GM18508 (cell line): Measurements from ENCODE around the gene TLNRD1.

ENCODE experiments used
- ATAC-seq: cut with Tn5 transposase; IDR thresholded peaks from one replicate; pipeline ENCODE4 v1.9.1; 2021; ENCODE audit warnings: moderate number of reproducible peaks; ENCODE audit not compliant: insufficient read depth, unreplicated experiment

The TLNRD1 gene

DNA sequence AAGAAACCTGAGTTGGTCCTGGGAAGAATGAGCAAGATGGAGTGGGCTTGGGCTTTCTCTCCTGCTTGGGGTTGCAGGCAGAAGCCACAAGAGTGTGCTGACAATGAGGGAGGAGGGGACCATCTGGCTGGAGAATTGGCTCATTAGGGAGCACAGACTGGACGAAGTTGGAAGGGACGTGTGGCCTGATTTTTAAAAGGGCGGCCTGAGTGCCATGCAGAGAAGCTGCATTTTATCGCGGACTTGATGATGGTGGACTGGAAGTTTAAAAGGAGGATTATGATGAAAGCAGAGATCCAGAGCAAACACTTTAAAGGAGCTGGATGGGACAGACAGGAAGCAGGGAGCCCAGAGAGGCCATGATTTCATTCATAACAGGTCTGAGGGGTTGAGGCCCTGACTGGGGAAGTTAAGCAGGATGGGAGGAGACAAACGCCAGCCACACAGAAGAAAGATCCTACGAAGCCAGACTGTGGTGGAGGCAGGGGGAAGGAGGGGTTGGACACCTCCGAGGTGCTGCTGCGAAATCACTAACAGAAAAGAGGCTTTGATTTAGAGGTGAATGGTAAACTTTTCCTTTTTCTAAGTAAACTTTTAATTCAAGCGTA, 23.6 kb downstream of the TLNRD1 start:
- ATAC-seq: no peak

DNA sequence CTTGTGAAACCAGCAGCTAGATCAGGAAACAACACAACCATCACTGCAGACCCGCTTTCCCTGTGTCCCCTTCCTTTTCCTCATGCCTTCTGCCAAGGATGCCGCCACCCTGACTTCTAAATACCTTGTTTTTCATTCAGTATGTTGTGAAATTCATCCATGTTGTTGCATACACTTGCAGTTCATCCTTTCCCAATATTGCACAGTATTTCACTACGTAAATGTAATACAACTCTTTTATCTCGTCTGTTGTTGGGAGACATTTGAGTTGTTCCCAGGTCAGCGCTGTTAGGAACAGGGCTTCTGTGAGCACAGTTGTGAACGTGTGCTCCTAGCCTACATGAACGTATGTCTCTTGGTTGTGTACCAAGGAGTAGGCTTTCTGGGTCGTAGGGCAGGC, 24.2 kb downstream of the TLNRD1 start:
- no peak for ATAC-seq

DNA sequence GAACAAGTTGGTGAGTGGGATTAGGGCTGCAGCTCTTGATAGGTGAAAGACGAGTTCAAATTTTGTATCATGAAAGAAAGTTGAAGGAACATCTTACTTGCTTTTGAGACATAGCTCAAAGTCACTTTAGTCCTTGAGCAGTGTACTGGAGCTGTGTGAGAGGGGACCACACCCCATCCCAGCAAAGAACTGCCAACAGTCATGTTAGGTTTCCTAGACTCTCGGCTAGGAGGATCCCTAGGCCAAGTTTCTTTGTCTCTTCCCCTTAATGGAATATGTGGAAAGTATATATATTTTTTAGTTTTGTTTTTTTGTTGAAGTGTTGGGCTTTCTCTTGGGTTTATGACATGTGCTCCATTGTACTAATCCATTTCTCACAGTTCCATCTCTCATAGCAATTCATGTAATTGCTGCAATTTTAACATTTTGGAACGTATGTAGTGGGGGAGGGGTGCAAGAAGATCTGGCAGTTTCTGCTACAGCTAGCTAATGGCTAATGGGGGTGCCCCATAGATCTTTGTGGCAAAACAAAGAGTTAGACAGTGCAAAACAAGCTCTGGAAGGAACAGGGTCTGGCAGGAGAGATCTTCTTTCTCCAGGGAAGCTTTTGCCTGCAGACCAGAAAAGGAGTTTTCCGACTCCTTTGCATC, 25.1 kb downstream of the TLNRD1 start:
- ATAC-seq: no peak

DNA sequence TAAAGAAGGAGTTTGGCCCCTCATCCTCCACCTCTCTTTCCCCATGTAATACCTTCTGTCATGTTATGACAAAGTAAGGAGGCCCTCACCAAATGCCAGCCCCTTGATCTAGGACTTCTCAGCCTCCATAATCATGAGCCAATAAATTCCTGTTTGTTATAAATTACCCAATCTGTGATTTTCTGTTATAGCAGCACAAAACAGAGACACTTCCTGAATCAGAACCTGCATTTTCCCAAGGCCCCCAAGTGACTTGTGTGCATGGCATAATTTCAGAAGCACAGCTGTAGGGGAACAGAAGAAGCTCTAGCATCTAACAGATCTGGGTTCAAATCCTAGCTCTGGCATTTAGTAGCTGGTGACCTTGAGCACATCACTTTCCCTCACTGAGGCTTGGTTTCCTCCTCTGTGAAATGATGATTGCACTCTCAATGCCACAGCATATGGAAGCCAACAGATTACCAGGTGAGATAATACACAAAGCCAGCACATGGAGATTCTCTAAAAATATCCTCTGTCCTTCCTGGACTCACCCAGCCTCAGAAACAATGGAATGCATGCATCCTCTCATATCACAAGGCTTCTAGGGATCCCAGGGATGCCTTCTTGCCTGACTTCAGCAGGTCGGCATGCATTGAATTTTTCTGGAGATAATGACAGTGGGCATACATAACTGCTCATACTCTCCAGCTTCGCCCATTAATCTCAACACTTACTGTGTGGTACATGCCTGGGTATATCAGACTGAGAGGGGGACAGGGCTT, 26.3 kb downstream of the TLNRD1 start:
- ATAC-seq: no peak

DNA sequence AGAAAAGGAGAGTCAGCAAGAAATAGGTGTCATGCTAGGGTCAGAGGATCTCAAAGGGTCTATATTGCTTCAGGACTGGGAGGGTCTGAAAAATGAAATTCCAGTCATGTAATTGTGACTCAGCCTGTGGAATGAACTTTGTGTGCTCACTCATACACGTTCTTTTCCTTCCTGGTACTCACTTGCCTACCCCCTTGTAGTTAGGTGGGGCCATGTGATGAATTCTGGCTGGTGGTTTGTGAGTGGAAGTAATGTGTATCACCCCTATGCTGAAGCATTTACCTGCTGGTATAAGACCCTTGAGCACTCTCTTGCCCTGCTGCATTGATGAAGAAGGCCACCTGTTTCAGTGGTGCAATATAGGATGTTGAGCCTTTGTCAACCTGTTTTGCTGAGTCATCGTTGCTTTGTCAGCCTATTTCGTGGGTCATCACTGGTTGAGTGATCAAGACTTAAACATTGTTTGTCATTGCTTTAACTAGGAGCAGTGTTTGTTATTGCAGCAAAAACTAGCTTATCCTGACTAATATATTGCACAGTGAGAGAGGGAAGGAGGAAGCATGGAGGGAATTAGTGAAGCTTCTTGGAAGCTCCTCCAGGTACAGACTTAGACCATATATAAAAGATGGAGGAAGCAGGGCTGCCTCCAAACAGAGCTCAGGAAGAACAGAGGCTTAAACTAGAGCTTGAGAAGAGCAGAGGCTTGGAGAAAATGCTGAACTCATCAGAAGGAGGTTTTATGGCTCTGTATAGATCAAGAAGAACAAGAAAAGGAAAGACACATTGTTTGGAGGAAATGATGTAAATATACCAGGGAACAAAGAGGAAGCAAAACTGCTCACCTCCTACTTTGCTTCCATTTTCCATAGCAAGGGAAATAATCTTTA, 28.9 kb downstream of the TLNRD1 start:
- no peak for ATAC-seq

DNA sequence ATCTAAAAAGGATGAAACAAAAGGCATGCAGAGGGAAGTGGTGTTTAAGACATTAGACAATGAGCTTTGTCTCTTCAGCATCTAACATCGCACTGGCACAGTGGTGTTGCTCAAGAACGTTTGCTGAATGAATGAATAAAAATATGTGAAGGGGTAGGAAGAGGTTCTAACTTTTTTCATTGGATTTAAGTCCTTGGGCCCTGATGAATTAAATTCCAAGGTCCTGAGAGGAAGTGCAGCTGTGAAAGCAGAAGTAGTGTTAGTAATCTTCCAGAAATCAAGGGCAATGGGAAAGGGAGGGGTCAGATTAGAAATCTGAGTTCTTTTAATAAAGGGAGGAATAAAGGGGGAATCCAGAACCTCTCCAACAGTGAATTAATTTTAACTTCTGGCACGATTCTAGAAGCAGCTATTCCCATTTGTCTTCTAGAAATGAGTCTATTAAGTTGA, 29.6 kb downstream of the TLNRD1 start:
- no peak for ATAC-seq

DNA sequence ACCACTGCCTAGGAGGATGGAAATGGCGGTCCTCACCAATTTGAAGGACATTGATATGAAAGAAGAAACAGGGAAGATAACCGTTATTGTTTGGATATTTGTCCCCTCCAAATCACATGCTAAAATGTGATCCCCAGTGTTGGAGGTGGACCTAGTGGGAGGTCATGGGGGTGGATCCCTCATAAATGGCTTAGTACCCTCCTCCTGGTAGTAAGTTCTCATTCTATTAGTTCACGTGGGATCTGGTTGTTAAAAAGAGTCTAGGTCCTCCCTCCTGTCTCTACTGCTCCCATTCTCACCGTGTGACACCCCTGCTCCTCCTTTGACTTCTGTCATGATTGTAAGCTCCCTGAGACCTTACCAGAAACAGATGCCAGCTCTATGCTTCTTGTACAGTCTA, 30.5 kb downstream of the TLNRD1 start:
- ATAC-seq: no peak

DNA sequence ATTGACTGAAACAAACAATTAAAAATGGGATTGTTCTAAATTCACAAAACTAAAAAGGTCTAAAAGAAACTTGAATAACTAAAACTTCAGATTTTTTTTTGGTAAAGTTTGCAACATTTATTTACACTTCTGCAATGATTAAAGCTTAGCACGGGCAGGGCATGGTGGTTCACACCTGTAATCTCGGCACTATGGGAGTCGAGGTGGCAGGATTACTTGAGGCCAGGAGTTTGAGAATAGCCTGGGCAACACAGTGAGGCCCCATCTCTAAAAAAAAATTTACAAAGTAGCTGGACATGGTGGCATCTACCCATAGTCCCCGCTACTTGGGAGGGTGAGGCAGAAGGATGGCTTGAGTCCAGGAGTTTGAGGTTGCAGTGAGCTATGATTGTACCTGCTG, 31.6 kb downstream of the TLNRD1 start:
- ATAC-seq: no peak

DNA sequence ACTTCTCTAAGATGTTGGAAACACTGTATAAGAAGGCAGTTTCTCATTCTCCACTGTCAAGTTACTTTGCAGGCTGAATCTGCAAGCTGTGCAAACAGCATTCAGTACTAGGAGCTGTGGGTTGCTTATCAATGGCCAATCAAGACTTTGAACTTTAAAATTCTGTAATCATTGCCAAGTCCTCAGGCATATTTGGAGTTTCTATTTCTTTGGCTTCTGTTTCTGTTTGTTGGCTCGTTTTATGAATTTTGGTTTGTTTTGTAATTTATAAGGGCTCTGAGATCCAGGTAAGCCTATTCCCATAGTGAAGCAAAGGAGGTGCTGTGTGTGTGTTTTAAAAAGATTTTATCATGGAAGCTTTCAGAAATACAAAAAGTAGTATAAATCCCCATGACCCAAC, 32.1 kb downstream of the TLNRD1 start:
- no peak for ATAC-seq

DNA sequence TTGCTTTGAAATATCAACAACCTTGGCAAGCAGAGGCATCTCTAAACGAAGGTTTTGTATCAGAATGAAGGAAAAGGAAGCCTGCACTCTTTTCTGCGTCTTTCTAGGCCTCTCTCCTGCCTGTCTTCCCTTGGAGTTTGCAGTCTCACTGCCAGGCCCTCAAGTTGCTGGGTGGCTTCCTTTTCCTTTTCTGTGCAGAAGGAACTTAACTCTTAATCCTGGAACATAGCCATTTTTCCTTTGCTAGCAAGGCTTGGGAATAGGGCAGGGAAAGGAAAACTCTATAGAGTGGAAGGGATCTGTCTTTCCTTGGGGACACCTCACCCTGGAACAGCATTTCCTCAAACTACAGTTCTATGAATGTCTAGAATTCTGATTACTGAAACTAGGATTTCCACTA, 32.8 kb downstream of the TLNRD1 start:
- ATAC-seq: no peak

DNA sequence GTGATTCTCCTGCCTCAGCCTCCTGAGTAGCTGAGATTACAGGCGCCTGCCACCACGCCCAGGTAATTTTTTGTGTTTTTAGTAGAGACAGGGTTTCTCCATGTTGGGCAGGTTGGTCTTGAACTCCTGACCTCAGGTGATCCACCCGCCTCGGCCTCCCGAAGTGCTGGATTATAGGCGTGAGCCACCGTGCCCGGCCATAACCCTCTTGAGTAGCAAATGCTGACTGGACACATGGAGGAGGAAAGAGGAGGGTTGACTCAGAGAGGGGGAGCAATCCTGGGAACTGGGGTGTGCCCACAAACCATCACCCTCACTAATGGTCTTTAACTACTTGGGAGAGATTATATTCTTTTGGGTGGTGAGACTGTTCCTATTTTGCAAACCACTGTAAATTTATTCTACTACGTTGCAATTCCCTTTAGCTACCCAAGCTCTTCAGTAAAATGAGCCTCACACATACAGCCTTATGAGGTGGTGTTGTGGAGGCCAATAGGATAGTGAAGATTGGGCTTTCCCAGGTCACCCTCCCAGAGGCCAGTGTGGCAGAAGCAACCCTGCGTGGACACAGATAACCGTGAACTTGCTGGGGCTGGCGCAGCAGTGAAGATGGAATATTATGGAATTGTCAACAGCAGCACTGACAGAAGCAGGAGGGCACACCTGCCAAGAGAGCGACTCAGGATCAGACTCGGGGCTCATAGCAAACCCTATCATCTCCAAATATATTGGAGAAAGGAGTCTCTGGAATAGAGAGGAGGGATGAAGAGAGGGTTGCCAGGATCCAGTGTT, 37.4 kb downstream of the TLNRD1 start:
- ATAC-seq: no peak

DNA sequence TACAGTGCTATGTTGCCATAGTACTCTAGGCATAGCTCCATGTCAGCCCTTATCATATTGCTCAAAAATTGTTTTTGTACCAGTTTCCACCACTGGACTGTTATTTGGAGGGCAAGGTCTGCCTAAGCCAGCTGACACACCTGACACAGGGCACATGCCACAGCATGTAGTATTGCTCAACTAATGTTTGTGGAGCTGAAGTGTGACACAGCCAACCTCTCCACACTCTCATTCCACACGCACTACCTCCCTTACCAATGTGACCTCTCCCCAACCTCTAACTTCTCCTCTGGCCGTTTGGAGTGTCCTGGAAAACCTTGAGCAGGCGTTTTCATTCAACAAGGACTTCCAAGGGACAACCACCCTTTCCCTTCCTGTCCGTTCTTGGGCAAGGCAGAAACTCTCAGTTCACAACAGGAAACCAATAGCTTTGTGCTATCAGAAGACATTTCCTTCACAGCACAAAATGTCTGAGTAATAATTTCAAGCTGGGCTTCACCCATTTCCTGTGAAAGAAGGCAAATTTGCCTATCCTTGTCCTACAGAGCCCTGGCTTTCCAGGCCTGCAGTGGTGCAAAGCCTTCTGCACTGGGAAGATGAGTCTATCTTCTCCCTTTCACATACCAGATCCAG, 38.4 kb downstream of the TLNRD1 start:
- no peak for ATAC-seq

DNA sequence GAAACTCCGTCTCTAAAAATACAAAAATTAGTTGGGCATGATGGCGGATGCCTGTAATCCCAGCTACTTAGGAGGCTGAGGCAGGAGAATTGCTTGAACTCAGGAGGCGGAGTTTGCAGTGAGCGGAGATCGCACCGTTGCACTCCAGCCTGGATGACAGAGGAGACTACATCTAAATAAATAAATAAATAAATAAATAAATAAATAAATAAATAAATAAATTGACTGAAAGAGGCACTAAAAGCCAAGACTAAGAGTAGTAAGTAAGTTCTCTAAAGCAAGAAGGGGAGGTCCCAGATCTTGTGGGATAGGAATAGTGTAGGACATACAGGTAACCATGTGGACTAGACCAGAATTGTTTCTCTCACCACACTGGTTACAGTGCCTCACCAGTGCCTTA, 40.0 kb downstream of the TLNRD1 start:
- ATAC-seq: no peak

DNA sequence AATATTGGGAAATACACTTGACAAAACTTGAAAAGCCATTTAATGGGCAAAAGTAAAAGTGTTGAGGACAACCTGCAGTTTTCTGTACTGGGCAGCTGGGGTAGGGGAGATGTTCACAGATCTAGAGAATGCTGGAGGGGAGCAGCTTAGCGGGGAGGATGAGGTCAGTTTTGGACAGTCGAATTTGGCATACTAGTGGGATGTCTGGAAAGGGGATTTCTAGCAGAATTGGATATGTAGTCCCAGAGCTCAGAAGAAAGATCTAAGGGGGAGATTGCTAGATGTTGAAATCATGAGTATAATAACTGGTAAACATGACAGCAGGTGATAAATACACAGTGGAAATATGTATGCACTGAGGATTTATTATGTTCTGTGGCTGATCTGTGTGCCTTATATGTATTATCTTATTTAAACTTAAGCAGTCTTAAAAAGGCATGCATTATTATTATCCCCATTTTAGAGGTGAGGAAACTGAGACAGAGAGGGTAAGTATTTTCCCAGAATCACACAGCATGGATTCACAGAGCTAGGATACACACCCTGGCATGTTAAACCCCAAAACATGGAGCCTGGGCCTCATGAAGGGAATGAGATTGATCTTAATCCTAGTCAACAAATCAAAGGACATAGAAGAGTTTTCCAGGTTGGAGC, 42.7 kb downstream of the TLNRD1 start:
- no peak for ATAC-seq

DNA sequence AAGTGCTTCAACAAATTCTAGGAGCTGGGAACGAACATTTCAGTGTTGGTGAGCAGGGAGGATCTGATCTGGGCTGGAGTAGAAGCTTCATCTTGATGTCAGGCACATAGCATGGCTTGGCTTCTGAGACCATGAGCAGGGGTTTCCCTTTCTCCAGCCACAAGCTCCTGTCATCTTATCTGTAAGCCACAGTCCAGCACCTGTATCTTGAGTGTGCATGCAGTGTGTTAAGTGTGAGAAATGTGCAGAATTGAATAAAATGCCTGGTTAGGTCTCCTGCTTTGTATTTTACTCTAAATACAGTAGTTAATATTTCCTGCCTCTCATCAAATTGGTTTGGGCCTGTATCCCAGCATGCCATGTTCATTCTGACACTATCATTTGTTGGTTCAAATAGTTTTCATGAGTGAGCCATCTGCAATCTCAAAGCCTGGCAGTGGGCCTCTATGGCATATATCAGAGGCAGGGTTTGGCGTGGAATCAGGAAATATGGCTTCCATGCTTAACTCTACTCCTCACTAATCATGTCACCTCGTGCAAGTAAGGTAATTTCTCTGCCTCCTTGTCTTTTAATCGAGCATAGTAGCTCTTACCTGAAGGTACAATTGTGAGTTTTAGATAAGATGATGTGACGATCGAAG, 43.3 kb downstream of the TLNRD1 start:
- ATAC-seq: no peak

DNA sequence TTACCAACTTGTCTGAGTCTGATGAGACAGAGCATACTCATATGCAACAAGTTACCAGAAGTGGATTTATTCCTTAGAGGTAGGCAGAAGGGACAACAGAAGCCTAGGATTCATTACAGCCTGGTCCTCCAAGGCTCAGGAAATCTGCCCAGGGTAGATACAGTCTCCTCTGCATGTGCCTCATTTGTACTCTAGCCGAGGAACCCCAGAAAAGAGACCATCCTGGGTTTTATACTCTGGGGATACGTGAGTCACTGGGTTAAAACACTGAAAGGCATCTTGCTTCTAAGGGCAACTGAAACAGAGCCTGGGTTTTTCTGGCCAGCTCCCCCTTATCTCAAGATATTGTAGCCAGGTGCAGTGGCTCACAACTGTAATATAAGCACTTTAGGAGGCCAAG, 45.6 kb downstream of the TLNRD1 start:
- ATAC-seq: no peak

DNA sequence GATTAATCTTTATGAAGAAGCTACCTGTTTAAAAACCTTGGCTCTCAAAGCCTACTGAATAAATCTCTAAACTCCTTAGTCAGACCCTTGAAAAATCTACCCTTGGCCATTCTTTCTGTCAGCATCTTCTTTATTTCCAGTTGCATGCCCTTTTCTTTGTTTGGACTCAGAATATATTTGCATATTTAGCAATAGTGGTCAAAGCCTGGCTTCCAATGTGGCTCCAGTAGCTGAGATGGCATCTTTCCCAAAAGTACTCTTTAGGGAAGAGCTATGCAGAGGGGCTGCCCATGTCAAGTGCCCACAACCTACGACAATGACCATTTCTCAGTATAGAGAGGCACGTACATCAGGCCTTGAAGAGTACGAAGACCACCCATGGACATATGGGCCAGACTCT, 47.2 kb downstream of the TLNRD1 start:
- ATAC-seq: no peak

DNA sequence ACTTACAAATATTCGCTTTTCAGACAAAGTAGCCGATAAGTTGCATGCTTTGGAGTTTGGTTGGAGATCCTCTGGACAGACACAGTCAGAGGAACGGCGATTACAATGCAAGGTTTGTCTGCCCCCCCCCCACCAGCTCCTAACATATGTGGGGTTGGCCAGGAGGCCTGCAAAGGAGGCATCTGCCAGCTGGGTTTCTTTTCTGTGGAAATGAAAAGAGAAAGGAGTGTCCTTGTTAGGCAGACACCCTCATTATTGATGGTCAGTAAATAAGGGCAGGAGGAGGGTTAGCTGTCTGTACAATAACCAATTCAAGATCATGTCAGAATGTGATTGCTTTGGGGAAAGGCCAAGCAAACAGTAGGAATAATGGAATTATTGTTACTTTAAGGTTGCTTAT, 49.1 kb downstream of the TLNRD1 start:
- ATAC-seq: no peak

DNA sequence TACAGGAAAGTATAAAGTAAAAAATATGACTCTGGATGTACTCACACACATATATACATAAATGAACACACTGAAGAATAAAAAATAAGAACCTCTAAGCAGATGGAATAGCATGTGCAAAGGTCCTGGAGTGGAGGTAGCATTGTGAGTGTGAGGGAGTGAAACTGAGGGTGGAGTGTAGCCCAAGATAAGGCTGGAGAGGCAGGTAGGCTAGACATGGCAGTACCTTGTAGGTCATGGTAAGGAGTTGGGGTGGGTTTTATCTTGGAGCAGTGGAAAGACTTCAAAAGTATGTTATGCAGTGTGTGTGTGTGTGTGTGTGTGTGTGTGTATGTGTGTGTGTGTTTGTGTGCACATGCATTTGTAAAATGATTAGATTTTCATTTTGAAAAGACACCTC, 49.5 kb downstream of the TLNRD1 start:
- ATAC-seq: no peak
